ENCODE results near the gene ENTR1.
A peak's percentile ranks its signal among the peaks of the same experiment; 100 is the strongest.

The ENTR1 gene, protein sequence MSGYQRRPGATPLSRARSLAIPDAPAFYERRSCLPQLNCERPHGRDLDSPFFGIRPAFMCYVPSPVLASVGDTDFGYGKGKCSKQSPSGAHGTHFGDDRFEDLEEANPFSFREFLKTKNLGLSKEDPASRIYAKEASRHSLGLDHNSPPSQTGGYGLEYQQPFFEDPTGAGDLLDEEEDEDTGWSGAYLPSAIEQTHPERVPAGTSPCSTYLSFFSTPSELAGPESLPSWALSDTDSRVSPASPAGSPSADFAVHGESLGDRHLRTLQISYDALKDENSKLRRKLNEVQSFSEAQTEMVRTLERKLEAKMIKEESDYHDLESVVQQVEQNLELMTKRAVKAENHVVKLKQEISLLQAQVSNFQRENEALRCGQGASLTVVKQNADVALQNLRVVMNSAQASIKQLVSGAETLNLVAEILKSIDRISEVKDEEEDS

DNA sequence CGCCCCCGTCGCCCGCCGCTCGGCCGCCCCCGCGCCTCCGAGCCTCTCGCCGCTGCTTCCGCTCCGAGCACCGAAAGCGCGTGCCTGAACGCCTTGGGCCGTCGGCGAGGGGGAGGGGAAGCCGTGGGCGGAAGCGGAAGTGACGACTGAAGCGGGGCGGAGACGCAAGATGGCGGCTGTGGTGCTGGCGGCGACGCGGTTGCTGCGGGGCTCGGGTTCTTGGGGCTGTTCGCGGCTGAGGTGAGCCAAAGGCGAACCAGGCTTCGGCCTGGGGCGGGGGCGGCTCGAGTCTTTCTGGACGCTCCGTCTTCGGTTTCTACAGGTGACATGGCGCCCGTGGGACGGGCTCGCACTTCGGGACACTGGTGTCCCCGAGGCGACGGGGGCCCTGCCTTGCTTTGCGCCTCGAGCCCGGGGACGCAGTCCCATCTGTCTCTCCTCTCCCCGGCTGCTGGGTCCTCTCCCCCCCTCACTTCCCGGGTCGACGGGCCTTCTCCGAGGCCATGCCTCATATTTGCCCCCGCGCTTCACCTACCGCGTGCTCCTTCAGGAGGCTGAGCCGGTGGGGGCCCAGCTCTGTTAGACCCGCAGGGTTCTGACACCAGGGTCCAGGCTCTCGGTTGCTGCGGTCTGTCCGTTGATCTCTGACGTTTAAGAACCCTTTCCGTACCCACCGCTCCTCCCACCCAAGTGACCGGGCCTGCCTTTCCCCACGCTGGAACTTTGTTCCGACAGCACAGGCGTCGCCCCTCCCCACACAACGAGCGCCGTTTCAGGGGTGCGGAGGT, at the start of gene ENTR1, which contains the start of gene PMPCA:
TSS of gene ENTR1 (minus strand) at position 115 of the 788 bp plus-strand sequence. CDS start 217 bp downstream, outside the sequence.
TSS of gene PMPCA (plus strand) at position 159 of the 788 bp plus-strand sequence. CDS start at position 170, 11 bp downstream.
- ChIA-PET CTCF (interaction anchor here (1.0 to 4.6 kb wide), 4 partner anchors 9 to 39 kb away, joined by 3 to 20 read pairs (median 8); no protein-coding TSS in a partner anchor), POLR2A (no interaction called here)
- TF ChIP-seq, protein P1, sequence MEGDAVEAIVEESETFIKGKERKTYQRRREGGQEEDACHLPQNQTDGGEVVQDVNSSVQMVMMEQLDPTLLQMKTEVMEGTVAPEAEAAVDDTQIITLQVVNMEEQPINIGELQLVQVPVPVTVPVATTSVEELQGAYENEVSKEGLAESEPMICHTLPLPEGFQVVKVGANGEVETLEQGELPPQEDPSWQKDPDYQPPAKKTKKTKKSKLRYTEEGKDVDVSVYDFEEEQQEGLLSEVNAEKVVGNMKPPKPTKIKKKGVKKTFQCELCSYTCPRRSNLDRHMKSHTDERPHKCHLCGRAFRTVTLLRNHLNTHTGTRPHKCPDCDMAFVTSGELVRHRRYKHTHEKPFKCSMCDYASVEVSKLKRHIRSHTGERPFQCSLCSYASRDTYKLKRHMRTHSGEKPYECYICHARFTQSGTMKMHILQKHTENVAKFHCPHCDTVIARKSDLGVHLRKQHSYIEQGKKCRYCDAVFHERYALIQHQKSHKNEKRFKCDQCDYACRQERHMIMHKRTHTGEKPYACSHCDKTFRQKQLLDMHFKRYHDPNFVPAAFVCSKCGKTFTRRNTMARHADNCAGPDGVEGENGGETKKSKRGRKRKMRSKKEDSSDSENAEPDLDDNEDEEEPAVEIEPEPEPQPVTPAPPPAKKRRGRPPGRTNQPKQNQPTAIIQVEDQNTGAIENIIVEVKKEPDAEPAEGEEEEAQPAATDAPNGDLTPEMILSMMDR (IDR thresholded peaks at IDR 0.05; ENCODE audit: control extremely low read depth, extremely low read depth, low read depth, missing control alignments), result no peak
- peak; percentile 99 for DNase-seq (ENCODE audit: extremely low spot score)

DNA sequence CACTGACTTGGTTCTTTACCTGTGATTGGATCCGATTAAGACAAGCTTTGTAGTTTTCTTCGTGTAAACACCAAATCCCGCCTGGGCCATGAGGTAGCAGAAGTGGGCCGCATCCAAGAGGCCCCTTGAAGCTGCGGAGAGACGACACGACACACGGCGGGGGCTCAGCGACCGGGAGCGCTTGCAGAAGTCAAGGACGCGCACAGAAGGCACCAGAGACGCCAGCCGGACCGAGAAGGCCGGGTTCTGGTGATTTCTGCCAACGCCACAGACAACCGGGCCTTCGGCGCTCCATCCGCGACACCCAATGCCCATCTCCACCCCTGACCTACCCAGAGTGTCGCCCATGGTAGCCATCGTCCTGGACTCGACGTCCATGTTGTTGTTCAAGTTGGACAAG, 49.0 kb upstream of the ENTR1 start:
- ChIA-PET CTCF (interaction anchor here (1.0 kb wide), 1 partner anchor 19 kb away, joined by 3 read pairs; no protein-coding TSS in a partner anchor), POLR2A (no interaction called here)
- TF ChIP-seq, protein P1 (IDR thresholded peaks at IDR 0.05; ENCODE audit: control extremely low read depth, extremely low read depth, low read depth, missing control alignments), result no peak
- DNase-seq (ENCODE audit: extremely low spot score), result no peak

DNA sequence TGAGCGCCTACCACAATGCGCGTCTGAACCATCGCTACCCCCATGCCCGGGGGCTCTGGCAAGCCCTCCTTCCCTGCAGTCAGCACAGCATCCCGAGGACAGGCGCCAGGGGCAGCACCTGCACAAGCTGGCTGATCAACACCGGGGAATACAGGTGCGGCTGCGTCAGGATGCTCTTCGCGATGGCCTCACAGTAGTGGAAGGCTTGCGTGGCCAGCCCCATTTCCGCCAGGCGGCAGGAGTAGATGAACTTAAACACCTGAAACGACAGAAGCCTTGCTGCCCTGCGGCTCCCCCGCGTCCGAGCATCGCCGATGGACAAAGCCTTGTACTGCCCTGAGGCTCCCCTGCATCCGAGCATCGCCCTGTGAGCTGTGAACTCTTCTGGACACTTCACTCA, 46.9 kb upstream of the ENTR1 start:
- ChIA-PET POLR2A (no interaction called here), CTCF (interaction anchor here (1.0 kb wide), 1 partner anchor 13 kb away, joined by 3 read pairs; no protein-coding TSS in a partner anchor)
- TF ChIP-seq, protein P1 (IDR thresholded peaks at IDR 0.05; ENCODE audit: control extremely low read depth, extremely low read depth, low read depth, missing control alignments), result no peak

DNA sequence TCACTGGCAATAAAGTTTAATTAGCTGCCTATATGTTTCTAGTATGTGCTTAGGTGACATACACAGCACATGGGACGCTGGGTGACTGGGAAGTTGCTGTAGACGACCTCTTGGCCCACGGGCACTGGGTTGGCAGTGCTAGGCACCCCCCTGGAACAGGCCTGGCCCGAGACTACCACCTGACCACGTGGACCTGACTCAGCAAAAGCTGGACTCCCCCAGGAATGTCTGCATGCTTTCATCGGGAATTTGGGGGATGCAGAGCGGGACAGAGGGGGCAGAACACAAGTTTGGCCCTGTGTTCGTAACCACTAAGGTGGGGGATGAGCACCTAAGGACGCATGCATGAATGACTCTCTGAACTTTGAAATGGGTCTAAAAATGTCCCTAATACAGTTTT, 45.8 kb upstream of the ENTR1 start:
- TF ChIP-seq, protein P1 (IDR thresholded peaks at IDR 0.05; ENCODE audit: control extremely low read depth, extremely low read depth, low read depth, missing control alignments), result no peak
- ChIA-PET CTCF (interaction anchor here (1.0 kb wide), 1 partner anchor 14 kb away, joined by 3 read pairs; no protein-coding TSS in a partner anchor), POLR2A (no interaction called here)
- DNase-seq (ENCODE audit: extremely low spot score), result no peak

More for the DNA sequence above, 46.9 kb upstream of the ENTR1 start:
- no peak for DNase-seq (ENCODE audit: extremely low spot score)

DNA sequence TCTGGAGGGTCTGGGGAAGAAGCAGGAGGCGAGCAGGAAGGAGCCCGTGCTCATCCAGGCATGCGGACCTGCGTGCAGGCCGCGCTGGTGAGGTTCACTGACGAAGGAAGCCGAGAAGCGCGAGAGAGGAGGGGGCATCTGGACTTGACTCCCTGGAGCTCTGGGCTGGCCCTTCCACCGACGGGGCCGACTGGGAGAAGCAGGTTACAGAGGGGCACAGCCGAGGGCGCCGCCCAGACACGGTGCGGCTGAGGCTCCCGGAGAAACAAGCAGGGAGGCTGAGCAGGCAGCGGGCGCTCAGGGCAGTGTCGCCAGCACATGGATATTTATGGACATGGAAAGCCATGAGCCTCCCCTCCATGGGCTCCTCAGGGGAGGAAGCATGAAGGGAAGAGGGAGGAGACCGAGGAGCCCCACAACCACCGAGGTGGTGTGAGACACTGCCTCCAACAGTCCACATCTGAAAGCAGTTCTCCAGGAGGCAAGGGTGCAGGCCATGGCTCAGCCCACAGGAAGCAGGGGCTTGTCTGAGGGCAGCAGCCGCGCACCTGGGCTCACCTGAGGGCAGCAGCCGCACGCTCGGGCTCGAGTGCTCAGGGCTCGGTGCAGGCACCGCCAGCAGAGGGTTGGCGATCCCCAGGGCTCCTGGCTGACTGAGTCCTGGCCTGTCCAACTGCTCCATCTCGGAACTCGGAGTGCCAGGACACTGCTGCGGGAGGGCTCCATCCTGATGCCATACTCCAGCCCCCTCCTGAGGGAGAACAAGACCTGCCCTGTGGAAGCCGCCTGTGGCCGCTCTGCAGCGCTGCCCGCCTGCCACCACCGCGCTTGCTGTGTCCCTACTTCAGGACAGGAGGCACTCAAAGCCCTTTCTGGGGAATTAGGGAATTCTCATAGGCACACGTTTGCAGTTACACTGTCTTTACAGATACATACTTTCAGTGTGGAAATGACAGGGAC, 44.9 kb upstream of the ENTR1 start:
- TF ChIP-seq, protein P1 (IDR thresholded peaks at IDR 0.05; ENCODE audit: control extremely low read depth, extremely low read depth, low read depth, missing control alignments), result no peak
- POLR2A ChIA-PET, result no interaction called here
- DNase-seq (ENCODE audit: extremely low spot score), result no peak
- CTCF ChIA-PET, result interaction anchor here (1.6 kb wide), 1 partner anchor 13 kb away, joined by 4 read pairs; no protein-coding TSS in a partner anchor
